H9 (cell line): ENCODE measurements around the gene IL11RA. TPM values are rescaled to one million over a fixed set of nuclear protein-coding genes. Genes with fewer than 3 reads are reported as not detected.

ENCODE experiments used
- DNase-seq: peaks from one replicate; pipeline ENCODE4 v3.0.0-alpha.2; 2017
- H2AFZ ChIP-seq: one replicate; pipeline ENCODE4 v1.6.1; 2013; ENCODE audit warnings: mild to moderate bottlenecking, low read length, control low read depth, moderate library complexity
- H2AK5ac ChIP-seq: 2 replicates; pipeline ENCODE4 v1.6.1; 2013; ENCODE audit warnings: low read length, control low read depth, mixed read lengths; ENCODE audit not compliant: insufficient read length
- H2BK120ac ChIP-seq: one replicate; pipeline ENCODE4 v1.6.1; 2013; ENCODE audit warnings: low read depth, mild to moderate bottlenecking, low read length, control low read depth, inconsistent platforms; ENCODE audit not compliant: poor library complexity, severe bottlenecking
- H2BK12ac ChIP-seq: 2 replicates; pipeline ENCODE4 v1.6.1; 2013; ENCODE audit warnings: low read length, control low read depth, mixed read lengths, low read depth; ENCODE audit not compliant: insufficient read length
- H2BK15ac ChIP-seq: 2 replicates; pipeline ENCODE4 v1.6.1; 2013; ENCODE audit warnings: low read depth, low read length, control low read depth
- H2BK20ac ChIP-seq: one replicate; pipeline ENCODE4 v1.6.1; 2013; ENCODE audit warnings: low read depth, mild to moderate bottlenecking, low read length, control low read depth, inconsistent platforms; ENCODE audit not compliant: poor library complexity, severe bottlenecking
- H2BK5ac ChIP-seq: 2 replicates; pipeline ENCODE4 v1.6.1; 2013; ENCODE audit warnings: low read length, control low read depth, mixed read lengths; ENCODE audit not compliant: insufficient read length
- H3K14ac ChIP-seq: 2 replicates; pipeline ENCODE4 v1.6.1; 2013; ENCODE audit warnings: low read length, control low read depth; ENCODE audit not compliant: insufficient read depth
- H3K18ac ChIP-seq: 2 replicates; pipeline ENCODE4 v1.6.1; 2013; ENCODE audit warnings: low read depth, mild to moderate bottlenecking, mixed read lengths, low read length, control low read depth; ENCODE audit not compliant: insufficient read length
- H3K23ac ChIP-seq: 2 replicates; pipeline ENCODE4 v1.6.1; 2013; ENCODE audit warnings: low read length, control low read depth, mixed read lengths, low read depth; ENCODE audit not compliant: insufficient read length
- H3K23me2 ChIP-seq: 2 replicates; pipeline ENCODE4 v1.6.1; 2013; ENCODE audit warnings: low read depth, mild to moderate bottlenecking, mixed read lengths, low read length, control low read depth; ENCODE audit not compliant: insufficient read length, poor library complexity, severe bottlenecking
- H3K27ac ChIP-seq: 2 replicates; pipeline ENCODE4 v1.5.1; 2013; ENCODE audit warnings: low read length, control low read depth, mixed read lengths, low read depth; ENCODE audit not compliant: insufficient read length
- H3K27me3 ChIP-seq: 2 replicates; pipeline ENCODE4 v1.6.1; 2013; ENCODE audit warnings: low read length, control low read depth, inconsistent platforms; ENCODE audit not compliant: insufficient read depth
- H3K4ac ChIP-seq: 2 replicates; pipeline ENCODE4 v1.6.1; 2013; ENCODE audit warnings: low read depth, mild to moderate bottlenecking, control low read depth, inconsistent platforms, low read length, moderate library complexity
- H3K4me1 ChIP-seq: 2 replicates; pipeline ENCODE4 v1.6.1; 2013; ENCODE audit warnings: low read length, control low read depth, inconsistent platforms; ENCODE audit not compliant: insufficient read depth
- H3K4me2 ChIP-seq: 2 replicates; pipeline ENCODE4 v1.6.1; 2013; ENCODE audit warnings: low read length, control low read depth, mixed read lengths; ENCODE audit not compliant: insufficient read length, insufficient read depth
- H3K56ac ChIP-seq: 2 replicates; pipeline ENCODE4 v1.6.1; 2013; ENCODE audit warnings: low read depth, mild to moderate bottlenecking, mixed read lengths, low read length, control low read depth; ENCODE audit not compliant: insufficient read length
- H3K79me1 ChIP-seq: 2 replicates; pipeline ENCODE4 v1.6.1; 2013; ENCODE audit warnings: low read depth, mild to moderate bottlenecking, moderate library complexity, low read length, control low read depth, inconsistent platforms; ENCODE audit not compliant: insufficient read depth, poor library complexity, severe bottlenecking
- H3K79me2 ChIP-seq: 2 replicates; pipeline ENCODE4 v1.6.1; 2013; ENCODE audit warnings: low read length, control low read depth, inconsistent platforms; ENCODE audit not compliant: insufficient read depth
- H3K9ac ChIP-seq: 2 replicates; pipeline ENCODE4 v1.6.1; 2013; ENCODE audit warnings: low read length, control low read depth, mixed read lengths; ENCODE audit not compliant: insufficient read length; ENCODE audit errors: extremely low read depth
- H3K9me3 ChIP-seq: one replicate; pipeline ENCODE4 v1.6.1; 2013; ENCODE audit warnings: low read depth, low read length, inconsistent platforms; ENCODE audit not compliant: control insufficient read depth
- H3T11ph ChIP-seq: one replicate; pipeline ENCODE4 v1.6.1; 2013; ENCODE audit warnings: mild to moderate bottlenecking, low read length, control low read depth, inconsistent platforms
- H4K20me1 ChIP-seq: one replicate; pipeline ENCODE4 v1.6.1; 2013; ENCODE audit not compliant: control insufficient read depth, insufficient read length, insufficient read depth
- H4K5ac ChIP-seq: 2 replicates; pipeline ENCODE4 v1.6.1; 2013; ENCODE audit warnings: low read depth, mild to moderate bottlenecking, mixed read lengths, low read length, control low read depth; ENCODE audit not compliant: insufficient read length
- H4K8ac ChIP-seq: replicated peaks from 2 replicates; pipeline ENCODE4 v1.6.1; 2013; ENCODE audit warnings: low read length, control low read depth, mixed read lengths, low read depth; ENCODE audit not compliant: insufficient read length
- H4K91ac ChIP-seq: 2 replicates; pipeline ENCODE4 v1.6.1; 2013; ENCODE audit warnings: low read depth, mild to moderate bottlenecking, moderate library complexity, mixed read lengths, low read length, control low read depth; ENCODE audit not compliant: insufficient read length
- H3K27ac Mint-ChIP-seq, 3 experiments: 2 replicates in 2 of 3; 3 replicates in 1 of 3; pipeline ENCODE4 v1.8.0; 2020 to 2021; ENCODE audit warnings: mixed read lengths in 3 of 3, mild to moderate bottlenecking in 1 of 3, moderate library complexity in 1 of 3
- H3K27me3 Mint-ChIP-seq: 2 replicates; pipeline ENCODE4 v1.8.0; 2021; ENCODE audit warnings: low read depth, mild to moderate bottlenecking, moderate library complexity, mixed read lengths
- H3K36me3 Mint-ChIP-seq, 3 experiments: 2 replicates in 2 of 3; 3 replicates in 1 of 3; pipeline ENCODE4 v1.8.0; 2020 to 2021; ENCODE audit warnings: low read depth in 3 of 3, mixed read lengths in 3 of 3; ENCODE audit not compliant: insufficient read depth in 1 of 3
- H3K4me1 Mint-ChIP-seq, 2 experiments: 2 replicates each; pipeline ENCODE4 v1.8.0; 2020; ENCODE audit warnings: mixed read lengths in 2 of 2
- H3K4me3 Mint-ChIP-seq, 2 experiments: 2 replicates in 1 of 2; 3 replicates in 1 of 2; pipeline ENCODE4 v1.8.0; 2020 to 2021; ENCODE audit warnings: mild to moderate bottlenecking in 2 of 2, mixed read lengths in 2 of 2, moderate library complexity in 1 of 2
- H3K9me3 Mint-ChIP-seq, 2 experiments: 2 replicates in 1 of 2; 3 replicates in 1 of 2; pipeline ENCODE4 v1.8.0; 2020; ENCODE audit warnings: mild to moderate bottlenecking in 2 of 2, mixed read lengths in 2 of 2, moderate library complexity in 1 of 2
- CTCF ChIP-seq: fragments of 200-600 bp; sonication (generic); conservative IDR thresholded peaks from 3 replicates; pipeline ENCODE4 v1.8.0; 2021; ENCODE audit warnings: antibody characterized with exemption, mild to moderate bottlenecking
- WGBS: extraction: QIAGEN DNeasy Blood & Tissue Kit; methylation state at CpG from one replicate; pipeline ENCODE4 v1.1.7; 2013; ENCODE audit warnings: missing lambda C conversion rate, low lambda C conversion rate, mixed read lengths; ENCODE audit not compliant: insufficient read length; ENCODE audit errors: extremely low coverage; 5-methylcytosine and 5-hydroxymethylcytosine counted together
- total RNA-seq: library from RNA; stranded (reverse); gene quantifications from 2 replicates; pipeline ENCODE4 v1.2.1, GENCODE V29; 2021

Gene IL11RA
- total RNA-seq, 1 experiment from 2014 or later, result 8.7 TPM

- no peak overlapping the region for H3K9ac ChIP-seq
- H3K56ac ChIP-seq, result no peak overlapping the region
- no peaks in the 10 kb centered on the region for H3K27me3 ChIP-seq
- WGBS, result no CpG with 5 or more reads among the region's 8 CpGs
- H2AFZ ChIP-seq, result no peak overlapping the region
- TF ChIP-seq CTCF, result no peak
- H3K23me2 ChIP-seq, result peaks cover 16% of the 10 kb centered on the region
- Mint-ChIP-seq H3K27me3 (no peaks in the 10 kb centered on the region; the same call in 1 of the 2 replicates), H3K9me3 (no peaks in the 10 kb centered on the region), H3K4me3 (peak overlapping the region in 1 of 2 experiments; percentile 30; a peak in 1 of 5 replicates), H3K27ac (no peak overlapping the region), H3K4me1 (peaks cover 51 to 57% of the 10 kb centered on the region in 2 experiments), H3K36me3 (peaks cover 17 to 28% (median 24%) of the 10 kb centered on the region in 3 experiments; a peak in 6 of 7 replicates)
- no peak overlapping the region for H2BK12ac ChIP-seq
- peaks cover 15% of the 10 kb centered on the region; the same call in 1 of the 2 replicates for H3K4me1 ChIP-seq
- H4K20me1 ChIP-seq, result peaks cover 3% of the 10 kb centered on the region
- no peaks in the 10 kb centered on the region for H3K79me1 ChIP-seq
- no peak overlapping the region for H3K4me2 ChIP-seq
- no peak overlapping the region for H3K18ac ChIP-seq
- no peak overlapping the region for H3K4ac ChIP-seq
- H3K14ac ChIP-seq, result no peak overlapping the region
- no peaks in the 10 kb centered on the region for H3K9me3 ChIP-seq
- no peak overlapping the region for H2BK20ac ChIP-seq
- no peak overlapping the region for H2BK120ac ChIP-seq
- H3K23ac ChIP-seq, result no peak overlapping the region
- H4K91ac ChIP-seq, result no peak overlapping the region
- no peak overlapping the region for H3T11ph ChIP-seq
- no peak for DNase-seq
- no peak overlapping the region for H2BK5ac ChIP-seq
- no peak overlapping the region for H4K5ac ChIP-seq
- H3K27ac ChIP-seq, result no peak overlapping the region
- peaks cover 2% of the 10 kb centered on the region; the same call in 1 of the 2 replicates for H3K79me2 ChIP-seq
- H2AK5ac ChIP-seq, result no peak overlapping the region
- H4K8ac ChIP-seq, result no peak overlapping the region
- H2BK15ac ChIP-seq, result no peak overlapping the region
These were observed 3.3 kb upstream of the IL11RA start for GRCh38 chr9:34648673-34649072.
